CD4-positive, alpha-beta T cell (primary cell): ENCODE measurements around the gene TMPRSS11F. TPM values are rescaled to one million over a fixed set of nuclear protein-coding genes. Genes with fewer than 3 reads are reported as not detected.
"Not testable (repeated sequence)": the region's sequence is repeated elsewhere in the genome, so short reads cannot be mapped to it uniquely, and the experiment has no call there.

ENCODE experiments used
- ATAC-seq: fragments of 200-7000 bp; cut with Tn5 transposase; one replicate; pipeline ENCODE4 v1.10.0; 2022; ENCODE audit warnings: mild to moderate bottlenecking; ENCODE audit not compliant: poor library complexity
- CTCF ChIA-PET: fragments of 350-600 bp; sonication (Branson Sonifier 250); formaldehyde crosslinking; loops from one replicate; lab custom pipeline; 2021; ENCODE audit warnings: antibody characterized with exemption, inconsistent platforms; lab: Charles Lee
- POLR2A ChIA-PET: fragments of 350-600 bp; sonication (Branson Sonifier 250); formaldehyde crosslinking; loops from one replicate; lab custom pipeline; 2021; ENCODE audit warnings: antibody characterized with exemption, inconsistent platforms; lab: Charles Lee
- DNase-seq, 14 experiments: peaks; one replicate each; pipeline ENCODE4 v3.0.0-alpha.2; 2013 to 2020; ENCODE audit warnings: mixed read lengths in 2 of 14
- H3K27ac ChIP-seq, 2 donors: one replicate each; pipeline versions ENCODE4 v1.5.1 to v1.7.0; 2013; ENCODE audit warnings: low read length in 2 of 2, low read depth in 1 of 2, mild to moderate bottlenecking in 1 of 2
- H3K27me3 ChIP-seq, 2 experiments: 1 replicate in 1 of 2; 2 replicates in 1 of 2; pipeline versions ENCODE4 v1.6.1 to v1.7.0; 2013; ENCODE audit warnings: low read length in 2 of 2, control low read depth in 1 of 2, mild to moderate bottlenecking in 1 of 2, moderate library complexity in 1 of 2; ENCODE audit not compliant: insufficient read depth in 2 of 2, control insufficient read depth in 1 of 2
- H3K36me3 ChIP-seq: one replicate; pipeline ENCODE4 v1.6.1; 2013; ENCODE audit warnings: low read length, control low read depth; ENCODE audit not compliant: insufficient read depth
- H3K4me1 ChIP-seq: one replicate; pipeline ENCODE4 v1.6.1; 2013; ENCODE audit warnings: low read length, control low read depth; ENCODE audit not compliant: insufficient read depth
- H3K4me3 ChIP-seq: one replicate; pipeline ENCODE4 v1.5.1; 2013; ENCODE audit warnings: mild to moderate bottlenecking, low read length, moderate library complexity
- H3K9me3 ChIP-seq, 2 experiments: 1 replicate in 1 of 2; 2 replicates in 1 of 2; pipeline versions ENCODE4 v1.6.1 to v1.7.0; 2013; ENCODE audit warnings: low read length in 2 of 2, mild to moderate bottlenecking in 2 of 2, control low read depth in 1 of 2, moderate library complexity in 1 of 2; ENCODE audit not compliant: control insufficient read depth in 1 of 2, insufficient read depth in 1 of 2
- H3K27ac Mint-ChIP-seq: one replicate; pipeline ENCODE4 v1.8.0; 2020; ENCODE audit warnings: mixed read lengths
- H3K27me3 Mint-ChIP-seq: one replicate; pipeline ENCODE4 v1.8.0; 2021; ENCODE audit warnings: mixed read lengths
- H3K36me3 Mint-ChIP-seq: one replicate; pipeline ENCODE4 v1.8.0; 2021; ENCODE audit warnings: low read depth, mixed read lengths
- H3K4me1 Mint-ChIP-seq: one replicate; pipeline ENCODE4 v1.8.0; 2021; ENCODE audit warnings: low read depth, mixed read lengths
- H3K4me3 Mint-ChIP-seq: one replicate; pipeline ENCODE4 v1.8.0; 2020; ENCODE audit warnings: mild to moderate bottlenecking, mixed read lengths
- H3K9me3 Mint-ChIP-seq: one replicate; pipeline ENCODE4 v1.8.0; 2020; ENCODE audit warnings: mixed read lengths
- intact Hi-C, 2 experiments: fragments of 100-400 bp; cut with DNase I in 1 of 2; cut with micrococcal nuclease in 1 of 2; formaldehyde crosslinking; loops; one replicate each; pipeline versions ENCODE4 v1.15.1 to v1.9.0; 2023 to 2025; cut with DNase I, micrococcal nuclease
- total RNA-seq, 174 experiments: library from RNA in 2 of 174; stranded (reverse) in 2 of 174; gene quantifications; one replicate each; pipeline ENCODE4 v1.2.3 and lab custom pipeline; 2021 to 2026
- TF ChIP-seq, protein P1 (sequence below): fragments of 200-600 bp; IDR thresholded peaks from one replicate; pipeline ENCODE4 v1.8.0; 2022; ENCODE audit warnings: antibody characterized with exemption, mild to moderate bottlenecking

TMPRSS11F gene
- total RNA-seq, 2 experiments from 2014 or later, result not detected

DNA sequence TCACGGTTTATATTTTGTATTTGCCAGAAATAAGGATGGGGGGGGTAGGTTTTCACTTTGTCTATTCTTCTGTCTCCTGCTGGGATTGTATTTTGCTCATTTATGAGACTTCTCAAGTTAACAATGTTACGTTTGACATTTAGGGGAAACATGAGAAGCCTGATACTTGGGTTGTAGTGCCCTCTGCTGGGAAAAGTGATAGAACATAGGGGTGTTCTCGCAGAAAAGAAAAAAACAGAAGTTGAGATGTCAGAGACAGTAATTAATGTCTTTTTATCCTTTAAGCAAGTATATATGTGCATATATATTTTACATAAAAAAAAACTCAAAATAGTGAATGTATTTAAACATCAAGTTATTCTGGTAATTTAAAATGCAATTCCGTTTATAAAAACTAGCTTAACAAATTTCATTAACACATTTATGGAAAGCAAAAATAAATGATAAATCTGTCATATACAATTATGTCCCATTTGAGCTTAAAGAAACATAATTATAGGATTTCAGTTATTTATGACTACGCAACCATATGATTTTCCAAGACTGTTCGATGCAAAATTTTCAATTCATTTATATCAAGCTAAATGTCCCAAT lies 46.0 kb upstream of the TMPRSS11F start:
- POLR2A ChIA-PET, result no interaction called here

DNA sequence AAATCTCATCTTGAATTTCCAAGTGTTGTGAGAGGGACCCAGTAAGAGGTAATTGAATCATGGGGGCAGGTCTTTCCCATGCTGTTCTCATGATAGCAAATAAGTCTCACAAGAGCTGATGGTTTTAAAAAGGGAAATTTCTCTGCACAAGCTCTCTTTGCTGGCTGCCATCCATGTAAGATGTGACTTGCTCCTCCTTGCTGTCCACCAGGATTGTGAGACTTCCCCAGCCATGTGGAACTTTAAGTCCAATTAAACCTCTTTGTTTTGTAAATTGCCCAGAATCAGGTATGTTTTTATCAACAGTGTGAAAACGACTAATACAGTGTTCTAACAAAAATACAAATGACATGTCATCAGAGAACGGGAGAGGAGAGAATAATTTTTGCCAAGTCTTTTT lies 44.7 kb upstream of the TMPRSS11F start:
- H3K36me3 Mint-ChIP-seq, result not testable (repeated sequence)

More for the DNA sequence above, 46.0 kb upstream of the TMPRSS11F start:
- intact Hi-C loops, result loop anchor here (5.0 kb wide), 2 partner anchors 628 to 1088 kb away; partner anchors contain the start of gene CENPC (in 2 of the 2)
- Mint-ChIP-seq H3K36me3 (no peaks in the 10 kb centered on the region), H3K4me3 (no peak overlapping the region), H3K27ac (no peak overlapping the region), H3K4me1 (no peaks in the 10 kb centered on the region), H3K9me3 (no peaks in the 10 kb centered on the region), H3K27me3 (peaks cover 12% of the 10 kb centered on the region)
- Histone ChIP-seq H3K36me3 (no peaks in the 10 kb centered on the region), H3K4me3 (no peak overlapping the region), H3K27ac (no peak overlapping the region), H3K27me3 (no peaks in the 10 kb centered on the region), H3K4me1 (no peaks in the 10 kb centered on the region), H3K9me3 (no peaks in the 10 kb centered on the region)
- no peak for ATAC-seq
- TF ChIP-seq, protein P1, sequence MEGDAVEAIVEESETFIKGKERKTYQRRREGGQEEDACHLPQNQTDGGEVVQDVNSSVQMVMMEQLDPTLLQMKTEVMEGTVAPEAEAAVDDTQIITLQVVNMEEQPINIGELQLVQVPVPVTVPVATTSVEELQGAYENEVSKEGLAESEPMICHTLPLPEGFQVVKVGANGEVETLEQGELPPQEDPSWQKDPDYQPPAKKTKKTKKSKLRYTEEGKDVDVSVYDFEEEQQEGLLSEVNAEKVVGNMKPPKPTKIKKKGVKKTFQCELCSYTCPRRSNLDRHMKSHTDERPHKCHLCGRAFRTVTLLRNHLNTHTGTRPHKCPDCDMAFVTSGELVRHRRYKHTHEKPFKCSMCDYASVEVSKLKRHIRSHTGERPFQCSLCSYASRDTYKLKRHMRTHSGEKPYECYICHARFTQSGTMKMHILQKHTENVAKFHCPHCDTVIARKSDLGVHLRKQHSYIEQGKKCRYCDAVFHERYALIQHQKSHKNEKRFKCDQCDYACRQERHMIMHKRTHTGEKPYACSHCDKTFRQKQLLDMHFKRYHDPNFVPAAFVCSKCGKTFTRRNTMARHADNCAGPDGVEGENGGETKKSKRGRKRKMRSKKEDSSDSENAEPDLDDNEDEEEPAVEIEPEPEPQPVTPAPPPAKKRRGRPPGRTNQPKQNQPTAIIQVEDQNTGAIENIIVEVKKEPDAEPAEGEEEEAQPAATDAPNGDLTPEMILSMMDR, result peak; percentile 52
- CTCF ChIA-PET, result no interaction called here
- peak in 4 of 14 experiments; percentile 8 to 47 (median 36) for DNase-seq

DNA sequence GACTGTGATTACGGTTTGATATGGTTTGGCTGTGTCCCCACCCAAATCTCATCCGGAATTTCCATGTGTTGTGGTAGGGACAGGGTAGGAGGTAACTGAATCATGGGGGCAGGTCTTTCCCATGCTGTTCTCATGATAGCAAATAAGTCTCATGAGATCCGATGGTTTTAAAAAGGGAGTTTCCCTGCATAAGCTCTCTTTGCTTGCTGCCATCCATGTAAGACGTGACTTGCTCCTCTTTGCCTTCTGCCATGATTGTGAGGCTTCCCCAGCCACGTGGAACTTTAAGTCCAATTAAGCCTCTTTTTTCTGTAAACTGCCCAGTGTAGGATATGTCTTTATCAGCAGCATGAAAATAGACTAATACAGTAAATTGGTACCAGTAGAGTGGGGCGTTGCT lies 42.5 kb upstream of the TMPRSS11F start:
- H3K4me1 ChIP-seq, DNase-seq, H3K27ac ChIP-seq, POLR2A ChIA-PET, H3K9me3 ChIP-seq, H3K4me1 Mint-ChIP-seq, H3K27ac Mint-ChIP-seq, H3K4me3 ChIP-seq, H3K36me3 Mint-ChIP-seq, H3K27me3 ChIP-seq, H3K4me3 Mint-ChIP-seq, intact Hi-C loops, ATAC-seq, H3K9me3 Mint-ChIP-seq, H3K36me3 ChIP-seq: not testable (repeated sequence)
- CTCF ChIA-PET, result interaction anchor here (1.0 kb wide), 1 partner anchor 8 kb away, joined by 3 read pairs; no protein-coding TSS in a partner anchor
- H3K27me3 Mint-ChIP-seq, result peaks cover 12% of the 10 kb centered on the region

More for the DNA sequence above, 44.7 kb upstream of the TMPRSS11F start:
- H3K9me3 ChIP-seq, H3K9me3 Mint-ChIP-seq, DNase-seq, intact Hi-C loops, H3K4me3 Mint-ChIP-seq, H3K4me3 ChIP-seq, H3K4me1 Mint-ChIP-seq, H3K27me3 ChIP-seq, H3K36me3 ChIP-seq, H3K27ac ChIP-seq, H3K4me1 ChIP-seq, ATAC-seq, CTCF ChIA-PET, POLR2A ChIA-PET, H3K27ac Mint-ChIP-seq: not testable (repeated sequence)
- H3K27me3 Mint-ChIP-seq, result peaks cover 12% of the 10 kb centered on the region

DNA sequence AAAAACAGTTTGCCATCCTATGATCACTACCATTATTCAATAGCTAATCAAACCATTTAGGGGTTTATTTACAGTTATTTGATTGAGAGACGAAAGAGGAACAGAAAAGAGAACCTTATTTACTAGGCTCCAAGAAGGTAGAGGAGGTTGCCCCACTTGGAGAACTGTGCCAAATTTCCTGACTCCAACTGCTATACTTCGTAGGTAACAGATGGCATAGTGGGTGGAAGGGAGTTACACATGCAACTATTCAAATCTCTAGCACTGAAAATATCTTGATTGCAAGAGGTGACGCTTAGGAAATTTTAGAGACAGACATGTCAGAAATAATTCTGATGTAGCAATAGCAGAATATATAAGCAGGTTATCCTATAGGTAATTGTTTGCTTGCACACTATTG lies 38.0 kb upstream of the TMPRSS11F start:
- Histone ChIP-seq H3K4me3 (no peak overlapping the region), H3K27ac (no peak overlapping the region), H3K36me3 (no peaks in the 10 kb centered on the region), H3K27me3 (no peaks in the 10 kb centered on the region), H3K9me3 (no peaks in the 10 kb centered on the region), H3K4me1 (no peaks in the 10 kb centered on the region)
- Mint-ChIP-seq H3K9me3 (no peaks in the 10 kb centered on the region), H3K36me3 (no peaks in the 10 kb centered on the region), H3K27me3 (peaks cover 6% of the 10 kb centered on the region), H3K4me1 (no peaks in the 10 kb centered on the region), H3K4me3 (no peak overlapping the region), H3K27ac (no peak overlapping the region)
- ChIA-PET POLR2A (no interaction called here), CTCF (no interaction called here)
- intact Hi-C loops, result no loop called here
- ATAC-seq (no peak), DNase-seq (no peak)
- TF ChIP-seq, protein P1, result no peak
